HEK293 (cell line): ENCODE measurements around the gene AIPL1.
A peak's percentile ranks its signal among the peaks of the same experiment; 100 is the strongest.

Source experiments
- CTCF ChIA-PET: fragments of 350-600 bp; formaldehyde crosslinking; extraction: SDS; loops from one replicate; lab custom pipeline; 2021; ENCODE audit warnings: antibody characterized with exemption; lab: Yijun Ruan, JAX
- POLR2A ChIA-PET: fragments of 300-600 bp; formaldehyde crosslinking; extraction: SDS; loops from one replicate; lab custom pipeline; 2020; ENCODE audit warnings: antibody characterized with exemption, inconsistent platforms; lab: Yijun Ruan, JAX
- H3K27ac ChIP-seq: fragments of 200-500 bp; sonication (Bioruptor generic); 2 replicates; pipeline ENCODE4 v1.5.1; 2014; ENCODE audit warnings: low read depth, low read length, control low read depth, inconsistent platforms; ENCODE audit errors: extremely low read depth
- H3K36me3 ChIP-seq, 2 experiments: fragments of 200-500 bp in 1 of 2; sonication (Bioruptor generic) in 1 of 2; 1 replicate in 1 of 2; 2 replicates in 1 of 2; pipeline ENCODE4 v1.5.1; 2014 to 2017; ENCODE audit warnings: inconsistent platforms in 2 of 2, low read length in 2 of 2; ENCODE audit not compliant: control insufficient read depth in 2 of 2, insufficient read depth in 1 of 2
- H3K4me1 ChIP-seq: fragments of 200-500 bp; sonication (Bioruptor generic); 2 replicates; pipeline ENCODE4 v1.5.1; 2014; ENCODE audit warnings: mild to moderate bottlenecking, low read length, inconsistent platforms; ENCODE audit not compliant: control insufficient read depth, insufficient read depth
- H3K4me3 ChIP-seq: 2 replicates; pipeline ENCODE4 v1.5.1; 2011; ENCODE audit warnings: low read depth, mild to moderate bottlenecking, control low read depth, low read length, moderate library complexity
- H3K9me3 ChIP-seq: fragments of 200-500 bp; sonication (Bioruptor generic); 2 replicates; pipeline ENCODE4 v1.5.1; 2014; ENCODE audit warnings: low read depth, low read length, inconsistent platforms; ENCODE audit not compliant: control insufficient read depth, insufficient read depth
- AEBP2 ChIP-seq: fragments of 450-650 bp; formaldehyde crosslinking; IDR thresholded peaks from 2 replicates; pipeline ENCODE4 v1.5.1; 2016; ENCODE audit warnings: missing biosample characterization, missing genetic modification characterization, borderline replicate concordance
- KLF1 ChIP-seq: fragments of 450-650 bp; formaldehyde crosslinking; IDR thresholded peaks from 2 replicates; pipeline ENCODE4 v1.5.1; 2016; ENCODE audit warnings: missing biosample characterization, missing genetic modification characterization
- OSR2 ChIP-seq: fragments of 450-650 bp; formaldehyde crosslinking; IDR thresholded peaks from 2 replicates; pipeline ENCODE4 v1.5.1; 2016; ENCODE audit warnings: missing biosample characterization, missing genetic modification characterization
- PRDM1 ChIP-seq: fragments of 450-650 bp; formaldehyde crosslinking; IDR thresholded peaks from 2 replicates; pipeline ENCODE4; 2016; ENCODE audit warnings: missing biosample characterization, missing genetic modification characterization
- SP2 ChIP-seq: fragments of 450-650 bp; formaldehyde crosslinking; IDR thresholded peaks from 2 replicates; pipeline ENCODE4 v1.5.1; 2016; ENCODE audit warnings: missing biosample characterization, missing genetic modification characterization
- TRIM28 ChIP-seq: IDR thresholded peaks from 2 replicates; pipeline ENCODE4 v1.6.1; 2011; ENCODE audit warnings: low read length, control low read depth, borderline replicate concordance
- ZBTB8A ChIP-seq: fragments of 450-650 bp; formaldehyde crosslinking; IDR thresholded peaks from 2 replicates; pipeline ENCODE4 v1.5.1; 2016; ENCODE audit warnings: missing biosample characterization, missing genetic modification characterization
- ZEB2 ChIP-seq: fragments of 450-650 bp; formaldehyde crosslinking; IDR thresholded peaks from 2 replicates; pipeline ENCODE4 v1.5.1; 2016; ENCODE audit warnings: missing biosample characterization, missing genetic modification characterization
- ZFHX2 ChIP-seq: fragments of 450-650 bp; formaldehyde crosslinking; conservative IDR thresholded peaks from 2 replicates; pipeline ENCODE4 v1.5.1; 2016; ENCODE audit warnings: missing biosample characterization, missing genetic modification characterization
- ZNF10 ChIP-seq: fragments of 450-650 bp; formaldehyde crosslinking; IDR thresholded peaks from 2 replicates; pipeline ENCODE4 v1.5.1; 2017; ENCODE audit warnings: missing biosample characterization, missing genetic modification characterization
- ZNF114 ChIP-seq: fragments of 450-650 bp; formaldehyde crosslinking; IDR thresholded peaks from 2 replicates; pipeline ENCODE4 v1.5.0; 2017; ENCODE audit warnings: missing biosample characterization, missing genetic modification characterization
- ZNF133 ChIP-seq: fragments of 450-650 bp; formaldehyde crosslinking; IDR thresholded peaks from 2 replicates; pipeline ENCODE4 v1.5.1; 2016; ENCODE audit warnings: missing biosample characterization, missing genetic modification characterization
- ZNF155 ChIP-seq: fragments of 450-650 bp; formaldehyde crosslinking; IDR thresholded peaks from 2 replicates; pipeline ENCODE4 v1.5.1; 2016; ENCODE audit warnings: missing biosample characterization, missing genetic modification characterization
- ZNF184 ChIP-seq: fragments of 450-650 bp; IDR thresholded peaks from 2 replicates; pipeline ENCODE4 v1.5.1; 2018; ENCODE audit warnings: missing biosample characterization, mild to moderate bottlenecking, missing genetic modification characterization
- ZNF23 ChIP-seq: fragments of 450-650 bp; formaldehyde crosslinking; IDR thresholded peaks from 2 replicates; pipeline ENCODE4 v1.5.1; 2016; ENCODE audit warnings: missing biosample characterization, missing genetic modification characterization, borderline replicate concordance
- ZNF248 ChIP-seq: fragments of 450-650 bp; formaldehyde crosslinking; IDR thresholded peaks from 2 replicates; pipeline ENCODE4 v1.5.1; 2017; ENCODE audit warnings: missing biosample characterization, missing genetic modification characterization
- ZNF488 ChIP-seq: fragments of 450-650 bp; formaldehyde crosslinking; IDR thresholded peaks from 2 replicates; pipeline ENCODE4 v1.5.1; 2016; ENCODE audit warnings: missing biosample characterization, missing genetic modification characterization
- ZNF555 ChIP-seq: fragments of 450-650 bp; formaldehyde crosslinking; conservative IDR thresholded peaks from 2 replicates; pipeline ENCODE4 v1.5.1; 2017; ENCODE audit warnings: missing biosample characterization, mild to moderate bottlenecking, missing genetic modification characterization, inconsistent platforms
- ZNF560 ChIP-seq: fragments of 450-650 bp; formaldehyde crosslinking; IDR thresholded peaks from 2 replicates; pipeline ENCODE4 v1.5.1; 2017; ENCODE audit warnings: missing biosample characterization, missing genetic modification characterization, borderline replicate concordance
- ZNF626 ChIP-seq: fragments of 450-650 bp; sonication (Bioruptor Pico); formaldehyde crosslinking; IDR thresholded peaks from 2 replicates; pipeline ENCODE4 v1.5.1; 2018; ENCODE audit warnings: missing biosample characterization, missing genetic modification characterization, inconsistent platforms
- ZNF670 ChIP-seq: fragments of 450-650 bp; formaldehyde crosslinking; IDR thresholded peaks from 2 replicates; pipeline ENCODE4 v1.5.1; 2016; ENCODE audit warnings: missing biosample characterization, missing genetic modification characterization, low read depth
- ZNF768 ChIP-seq: fragments of 450-650 bp; formaldehyde crosslinking; IDR thresholded peaks from 2 replicates; pipeline ENCODE4 v1.5.1; 2018; ENCODE audit warnings: missing biosample characterization, mild to moderate bottlenecking, missing genetic modification characterization
- ZNF791 ChIP-seq: fragments of 450-650 bp; formaldehyde crosslinking; IDR thresholded peaks from 2 replicates; pipeline ENCODE4 v1.5.1; 2016; ENCODE audit warnings: missing biosample characterization, missing genetic modification characterization
- ZSCAN5A ChIP-seq: fragments of 450-650 bp; formaldehyde crosslinking; IDR thresholded peaks from 2 replicates; pipeline ENCODE4 v1.5.1; 2016; ENCODE audit warnings: missing biosample characterization, missing genetic modification characterization

Gene AIPL1

GRCh38 chr17:6450926-6451832 lies 16.3 kb upstream of the AIPL1 start (continued):
- peak; percentile 49; the same call in 1 of the 2 replicates for TF ChIP-seq ZBTB8A
- peak; percentile 93 for TF ChIP-seq ZFHX2 (tag by site-specific recombination)
- TF ChIP-seq ZNF555 (tag by site-specific recombination): no peak
- no peak for TF ChIP-seq ZNF155 (tag by site-specific recombination)
- no peak for TF ChIP-seq ZNF10 (tag by site-specific recombination)
- TF ChIP-seq SP2 (tag by site-specific recombination): no peak
- TF ChIP-seq OSR2 (tag by site-specific recombination): no peak
- no peak for TF ChIP-seq ZNF184

GRCh38 chr17:6449307-6449706 lies 14.4 kb upstream of the AIPL1 start:
- TF ChIP-seq ZNF768 (tag by site-specific recombination) (0 out of 2 replicates have a peak, but pooled peaks have one; percentile 56), PRDM1 (tag by site-specific recombination) (no peak)
- peaks cover 4% of the 10 kb centered on the region; the same call in 1 of the 2 replicates for H3K4me1 ChIP-seq
- POLR2A ChIA-PET: no interaction called here
- H3K36me3 ChIP-seq: peaks cover 0 to 53% of the 10 kb centered on the region in 2 experiments; a peak in 2 of 3 replicates
- no peak overlapping the region for H3K4me3 ChIP-seq
- CTCF ChIA-PET: interaction anchor here (1.2 kb wide), 1 partner anchor 24 kb away, joined by 5 read pairs; no protein-coding TSS in a partner anchor
- H3K27ac ChIP-seq: no peak overlapping the region
- no peaks in the 10 kb centered on the region for H3K9me3 ChIP-seq

GRCh38 chr17:6448473-6448872 lies 13.6 kb upstream of the AIPL1 start:
- POLR2A ChIA-PET: interaction anchor here (0.5 kb wide), 1 partner anchor 9 kb away, joined by 3 read pairs; no protein-coding TSS in a partner anchor

More at GRCh38 chr17:6448473-6448872, 13.6 kb upstream of the AIPL1 start:
- TF ChIP-seq ZNF23 (no peak), ZNF670 (tag by site-specific recombination) (no peak), TRIM28 (no peak), ZNF791 (tag by site-specific recombination) (no peak), ZSCAN5A (no peak), ZNF626 (tag by site-specific recombination) (no peak), ZNF133 (tag by site-specific recombination) (no peak), ZEB2 (tag by site-specific recombination) (no peak), ZNF488 (tag by site-specific recombination) (no peak), KLF1 (tag by site-specific recombination) (no peak), ZNF560 (tag by site-specific recombination) (no peak), ZNF248 (tag by site-specific recombination) (no peak), ZNF114 (tag by site-specific recombination) (no peak), AEBP2 (tag by site-specific recombination) (no peak)
- TF ChIP-seq, all 188 proteins: peak for 0
- CTCF ChIA-PET: interaction anchor here (1.2 kb wide), 1 partner anchor 24 kb away, joined by 5 read pairs; no protein-coding TSS in a partner anchor
- Histone ChIP-seq H3K36me3 (peaks cover 0 to 53% of the 10 kb centered on the region in 2 experiments; a peak in 2 of 3 replicates), H3K9me3 (no peaks in the 10 kb centered on the region), H3K27ac (no peak overlapping the region), H3K4me1 (peaks cover 4% of the 10 kb centered on the region; the same call in 1 of the 2 replicates), H3K4me3 (no peak overlapping the region)
